Retina (tissue), 1 donor: Measurements from ENCODE around the gene LAMA2.

Source experiments
- DNase-seq: peaks from one replicate; pipeline ENCODE4 v3.0.0-alpha.2; 2016

Gene LAMA2

DNA sequence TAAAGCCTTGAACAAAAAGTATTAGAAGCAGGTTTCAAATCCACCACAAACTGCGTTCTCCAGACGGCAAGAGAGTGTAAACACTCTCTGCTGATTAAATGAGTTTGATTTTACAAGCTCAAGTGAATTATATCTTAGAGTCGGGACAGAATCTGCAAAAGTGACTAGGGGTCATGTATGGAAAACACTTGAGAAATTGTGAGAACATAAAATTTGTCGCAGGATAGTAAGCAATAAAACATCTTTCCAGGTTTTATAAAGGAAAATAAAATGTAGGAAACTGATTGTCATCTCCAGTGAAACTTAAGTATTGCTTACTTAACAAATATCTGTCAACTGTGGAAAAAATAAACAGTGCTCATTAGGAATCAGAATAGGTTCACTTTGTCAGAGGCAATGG, 452.9 kb downstream of the LAMA2 start:
- no peak for DNase-seq

DNA sequence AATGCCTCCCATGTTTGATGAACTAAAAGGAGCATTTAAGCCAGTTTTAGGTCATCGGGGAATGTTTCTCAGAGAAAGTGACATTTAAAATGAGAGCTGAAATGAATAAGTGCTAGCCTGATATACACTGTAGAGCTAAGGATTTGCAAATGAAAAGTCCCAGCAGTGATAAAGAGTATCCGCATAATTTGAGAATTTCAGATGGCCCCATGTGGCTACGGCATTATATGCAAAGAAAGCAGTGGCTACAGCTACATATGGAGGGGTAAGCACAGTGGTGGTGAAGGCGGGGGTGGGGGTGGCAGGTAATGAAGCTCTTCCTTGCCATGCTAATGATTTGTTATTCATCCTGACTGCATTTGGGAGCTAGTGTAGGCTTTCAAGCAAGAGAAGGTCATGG, 455.7 kb downstream of the LAMA2 start:
- no peak for DNase-seq

DNA sequence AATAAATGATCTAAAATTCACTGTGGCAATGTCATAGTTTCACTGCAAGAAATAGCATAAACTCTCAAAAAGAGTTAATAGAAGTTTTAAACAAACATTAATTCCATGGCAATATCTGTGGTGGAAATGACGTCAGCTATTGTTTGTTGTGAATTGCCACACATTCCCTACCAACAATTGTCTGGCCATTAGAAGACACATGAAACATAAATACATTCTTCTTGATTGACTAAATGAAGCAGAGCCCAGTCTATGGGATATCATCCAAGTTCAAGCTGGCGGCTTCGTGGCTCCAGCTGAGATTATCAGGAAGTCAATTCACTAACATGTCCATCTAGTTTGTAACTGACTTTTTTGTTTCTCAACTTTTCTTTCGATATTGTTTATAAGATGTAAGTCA, 458.0 kb downstream of the LAMA2 start:
- DNase-seq: no peak

DNA sequence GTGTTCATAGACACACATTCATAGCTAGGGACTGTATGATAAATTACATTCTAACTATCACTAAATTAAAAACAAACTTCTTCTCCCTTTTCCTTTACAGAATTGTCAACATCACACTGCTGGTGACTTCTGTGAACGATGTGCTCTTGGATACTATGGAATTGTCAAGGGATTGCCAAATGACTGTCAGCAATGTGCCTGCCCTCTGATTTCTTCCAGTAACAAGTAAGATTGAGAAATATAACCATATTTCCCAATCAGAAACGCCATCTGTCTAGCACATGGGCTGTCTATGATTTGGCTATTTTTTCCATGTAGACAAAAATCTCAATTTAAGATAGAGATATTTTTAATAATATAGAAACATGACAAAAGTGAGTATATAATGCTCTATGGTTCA, 459.3 kb downstream of the LAMA2 start:
- no peak for DNase-seq

DNA sequence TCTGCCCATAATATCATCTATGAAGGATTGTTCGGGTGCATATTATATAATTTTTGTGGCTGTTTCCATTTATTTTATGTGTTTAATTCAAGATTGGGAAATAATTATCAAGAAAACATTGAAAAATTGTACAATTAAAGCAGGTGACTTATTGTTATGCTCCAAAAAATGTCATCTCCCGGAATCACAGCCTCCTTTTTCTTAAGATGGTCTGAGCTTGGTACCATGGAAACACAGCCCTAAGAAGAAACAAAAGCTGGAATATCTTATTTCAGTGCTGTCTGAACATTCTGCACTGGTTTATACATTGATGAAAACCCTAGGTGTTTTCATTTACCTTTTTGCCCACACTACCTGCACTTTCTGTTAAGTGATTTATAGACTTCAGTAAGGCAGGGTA, 459.9 kb downstream of the LAMA2 start:
- no peak for DNase-seq

- no peak for DNase-seq
These were observed 461.4 kb downstream of the LAMA2 start for GRCh38 chr6:129344379-129344778.

DNA sequence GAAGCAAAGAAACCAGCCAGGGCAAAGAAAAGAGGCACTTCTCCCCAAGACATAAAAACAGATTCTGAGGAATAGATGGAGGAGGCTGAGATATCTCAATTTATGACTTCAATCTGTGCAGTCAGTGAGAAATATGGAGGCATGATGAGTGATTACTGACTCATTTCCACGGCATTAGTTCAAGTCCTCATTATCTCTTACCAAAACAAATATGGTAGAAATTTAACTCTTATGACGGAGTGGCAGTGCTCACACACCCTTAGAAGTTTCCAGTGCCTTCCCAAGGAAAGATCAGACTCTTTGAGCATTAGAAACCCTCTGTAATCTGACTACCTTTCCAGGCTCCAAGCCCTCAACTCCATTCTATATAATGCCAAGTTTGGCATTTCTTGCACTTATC, 463.0 kb downstream of the LAMA2 start:
- no peak for DNase-seq

DNA sequence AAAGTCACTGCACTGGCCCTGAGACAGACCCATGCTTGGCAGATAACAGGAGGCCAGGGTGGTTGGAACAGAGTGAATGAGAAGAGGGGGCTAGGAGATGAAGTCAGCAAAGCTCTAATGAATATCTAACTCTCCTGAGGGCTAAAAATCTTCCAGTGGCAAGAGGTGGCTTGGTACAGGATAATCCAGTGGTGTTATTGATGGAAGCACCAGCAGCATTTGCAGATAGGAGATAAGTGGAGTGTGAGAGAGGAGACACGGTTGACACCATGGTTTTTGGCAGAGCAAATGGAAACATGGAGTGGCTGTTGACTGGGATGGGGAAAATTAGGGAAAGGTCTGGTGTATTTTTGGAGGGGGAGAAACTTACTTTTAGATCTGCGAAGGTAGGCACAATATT, 464.0 kb downstream of the LAMA2 start:
- DNase-seq: no peak

GRCh38 chr6:129350278-129350677, 467.3 kb downstream of the LAMA2 start:
- no peak for DNase-seq

DNA sequence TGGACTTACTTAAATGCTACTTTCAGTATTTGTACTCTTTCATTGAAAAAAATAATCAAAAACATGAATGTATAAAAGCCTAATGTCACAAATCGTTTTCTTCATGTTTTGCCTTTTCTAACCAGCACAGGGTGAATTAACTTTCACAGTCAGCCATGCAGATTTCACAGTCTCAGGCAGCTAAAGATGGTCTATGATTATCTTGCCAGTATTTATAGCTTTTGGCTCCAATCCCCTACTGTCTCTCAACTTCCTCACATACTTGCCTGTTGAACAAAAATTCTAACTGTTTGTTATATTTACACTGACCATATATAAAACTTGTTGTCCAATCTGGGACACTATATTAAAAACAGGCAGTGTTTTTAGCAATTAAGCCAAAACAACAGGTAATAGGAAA, 468.9 kb downstream of the LAMA2 start:
- DNase-seq: no peak

DNA sequence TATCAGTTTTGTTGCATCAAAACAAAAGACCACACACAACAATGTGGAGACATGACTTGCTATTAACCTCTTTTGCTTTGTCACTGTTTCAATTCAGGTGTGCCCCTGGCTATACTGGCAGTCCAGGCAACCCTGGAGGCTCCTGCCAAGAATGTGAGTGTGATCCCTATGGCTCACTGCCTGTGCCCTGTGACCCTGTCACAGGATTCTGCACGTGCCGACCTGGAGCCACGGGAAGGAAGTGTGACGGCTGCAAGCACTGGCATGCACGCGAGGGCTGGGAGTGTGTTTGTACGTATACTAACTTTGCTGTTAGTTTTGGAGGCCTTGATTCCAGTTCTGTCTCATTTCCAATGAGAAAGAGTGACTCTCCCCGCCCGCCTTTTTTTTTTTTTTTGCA, 470.1 kb downstream of the LAMA2 start:
- no peak for DNase-seq

GRCh38 chr6:129356129-129356528, 473.2 kb downstream of the LAMA2 start:
- DNase-seq: no peak

DNA sequence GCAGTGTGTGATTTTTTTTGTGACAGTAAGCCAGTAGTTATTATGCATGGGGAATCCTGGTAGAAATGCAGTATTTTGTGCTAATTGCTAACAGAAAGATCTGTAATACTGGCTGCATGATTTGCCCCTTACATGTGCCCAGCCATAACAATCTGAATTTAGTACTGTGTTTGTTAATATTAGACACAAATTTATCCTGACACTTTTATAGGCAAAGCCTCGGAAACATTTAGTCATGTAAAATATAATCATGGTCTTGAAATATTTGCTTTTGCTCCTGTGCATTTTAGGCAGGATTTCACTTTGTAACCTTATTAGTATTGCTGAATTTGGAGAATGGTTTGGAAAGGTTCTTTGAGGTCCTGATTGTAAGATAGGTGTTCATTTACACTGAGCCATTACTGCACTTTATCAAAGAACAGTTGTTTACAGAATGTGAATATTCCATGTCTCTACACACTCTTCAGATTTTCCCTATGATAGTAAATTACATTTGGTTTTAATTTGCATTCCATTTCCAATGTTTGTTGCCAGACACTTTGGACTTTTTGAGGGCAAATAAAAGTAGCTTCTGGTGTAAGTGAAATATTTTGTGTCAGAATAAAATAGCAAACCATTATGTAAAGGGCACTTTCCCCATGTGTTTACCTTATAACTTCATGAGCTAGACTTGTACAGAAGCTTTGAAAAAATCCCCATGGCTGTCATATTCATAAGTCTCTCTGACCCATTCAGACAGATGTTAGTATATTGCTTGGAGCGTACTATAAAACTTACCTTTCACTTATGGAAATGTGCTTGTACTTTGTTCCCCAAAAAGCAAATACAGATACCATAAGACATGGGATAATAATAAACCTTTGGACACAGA, 477.1 kb downstream of the LAMA2 start:
- no peak for DNase-seq

- no peak for DNase-seq
These were observed 477.7 kb downstream of the LAMA2 start for GRCh38 chr6:129360682-129360955.

DNA sequence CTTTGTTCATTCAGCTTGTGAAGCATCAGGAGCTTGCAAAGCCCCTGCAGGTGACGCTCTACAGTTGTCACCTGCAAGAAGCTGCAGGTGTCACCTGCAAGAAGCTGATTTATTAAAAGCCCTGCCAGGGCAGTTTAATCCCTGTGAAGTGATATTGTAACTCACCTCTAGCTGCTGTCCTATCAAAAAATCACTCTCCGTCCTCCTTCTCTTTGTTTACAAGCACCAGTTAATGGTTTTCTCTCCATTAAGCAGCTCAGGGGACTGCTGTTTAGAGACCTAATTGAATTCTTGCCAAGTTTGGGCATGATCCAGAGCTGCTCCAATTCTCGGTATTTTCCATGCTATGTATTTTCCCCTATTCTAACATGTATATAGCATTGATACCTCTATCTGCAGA, 481.1 kb downstream of the LAMA2 start:
- DNase-seq: no peak

GRCh38 chr6:129364767-129365166, 481.8 kb downstream of the LAMA2 start:
- no peak for DNase-seq

GRCh38 chr6:129368076-129368475, 485.1 kb downstream of the LAMA2 start:
- DNase-seq: no peak

GRCh38 chr6:129368970-129369369, 486.0 kb downstream of the LAMA2 start:
- DNase-seq: no peak

- DNase-seq: no peak
These were observed 486.8 kb downstream of the LAMA2 start for GRCh38 chr6:129369737-129370136.

- DNase-seq: peak; percentile 68
These were observed 487.5 kb downstream of the LAMA2 start for GRCh38 chr6:129370268-129370916.

DNA sequence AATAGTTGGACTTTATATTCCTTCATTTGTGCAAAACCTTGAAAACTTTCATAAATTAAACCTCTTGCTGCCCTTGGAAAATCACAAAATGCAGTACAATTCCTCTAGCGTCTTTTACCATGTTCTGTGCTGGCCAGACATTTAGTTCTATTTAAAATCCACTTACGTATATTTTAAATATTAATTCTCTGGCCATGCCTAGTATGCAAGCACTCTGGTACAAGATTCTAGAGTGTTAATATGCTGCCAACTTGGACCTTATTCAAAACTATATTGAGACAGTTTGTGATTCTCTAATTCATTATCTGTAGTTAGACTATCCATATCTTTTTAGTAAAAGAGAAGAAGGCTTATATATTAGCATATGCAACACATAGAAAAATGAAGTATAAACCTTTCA, 498.9 kb downstream of the LAMA2 start:
- no peak for DNase-seq

- DNase-seq: peak; percentile 36
These were observed 500.0 kb downstream of the LAMA2 start for GRCh38 chr6:129382916-129383315.

GRCh38 chr6:129385117-129385516, 502.2 kb downstream of the LAMA2 start:
- DNase-seq: no peak

DNA sequence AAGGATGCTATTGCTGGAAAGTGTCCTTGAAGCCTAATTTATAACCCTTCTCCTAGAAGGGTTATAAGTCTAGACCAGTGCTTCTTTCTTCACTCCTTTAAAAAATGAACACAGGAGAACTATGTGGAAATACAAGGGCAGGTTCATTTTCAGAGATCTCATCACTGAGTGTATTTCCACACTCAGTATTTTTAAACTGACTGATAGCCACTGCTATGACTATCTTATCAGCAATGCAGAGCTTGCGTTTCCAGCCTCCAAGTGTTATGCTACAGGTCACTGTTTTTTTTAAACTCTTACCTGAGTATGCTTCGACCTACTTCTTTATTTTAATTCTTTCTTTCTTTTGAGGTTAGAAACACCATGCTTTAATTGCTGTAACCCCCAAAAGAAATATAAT, 508.0 kb downstream of the LAMA2 start:
- DNase-seq: no peak

DNA sequence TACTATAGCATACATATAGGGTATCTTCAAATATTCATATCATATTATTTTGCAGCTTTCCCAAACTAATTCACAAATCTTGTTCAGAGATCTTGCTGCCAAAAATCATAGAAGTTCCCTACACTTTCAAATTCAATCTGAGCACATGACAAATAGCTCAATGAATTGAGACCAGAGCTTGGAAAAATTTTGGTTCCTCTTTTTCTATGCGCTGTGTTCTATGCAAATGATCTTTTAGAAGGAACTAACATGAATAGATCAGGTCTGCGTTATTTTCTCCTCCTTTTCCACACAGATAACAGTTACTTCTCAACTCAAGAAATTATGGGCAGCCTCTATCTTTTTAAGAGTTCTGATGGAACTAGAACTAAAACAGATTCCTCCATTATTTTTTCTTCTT, 510.7 kb downstream of the LAMA2 start:
- no peak for DNase-seq
